Measurements from ENCODE around the gene ITGA1. TPM values are rescaled to one million over a fixed set of nuclear protein-coding genes. Genes with fewer than 3 reads are reported as not detected.

ITGA1 gene
- total and polyA plus RNA-seq, 2 of the 8 experiments (the other 6 are each of a cell fraction or from before 2014, with no cell fraction given) = 2.3 to 9.0 TPM

GRCh38 chr5:52854949-52855348 is 67.2 kb downstream of the ITGA1 start (continued):
- TF ChIP-seq, protein P1, sequence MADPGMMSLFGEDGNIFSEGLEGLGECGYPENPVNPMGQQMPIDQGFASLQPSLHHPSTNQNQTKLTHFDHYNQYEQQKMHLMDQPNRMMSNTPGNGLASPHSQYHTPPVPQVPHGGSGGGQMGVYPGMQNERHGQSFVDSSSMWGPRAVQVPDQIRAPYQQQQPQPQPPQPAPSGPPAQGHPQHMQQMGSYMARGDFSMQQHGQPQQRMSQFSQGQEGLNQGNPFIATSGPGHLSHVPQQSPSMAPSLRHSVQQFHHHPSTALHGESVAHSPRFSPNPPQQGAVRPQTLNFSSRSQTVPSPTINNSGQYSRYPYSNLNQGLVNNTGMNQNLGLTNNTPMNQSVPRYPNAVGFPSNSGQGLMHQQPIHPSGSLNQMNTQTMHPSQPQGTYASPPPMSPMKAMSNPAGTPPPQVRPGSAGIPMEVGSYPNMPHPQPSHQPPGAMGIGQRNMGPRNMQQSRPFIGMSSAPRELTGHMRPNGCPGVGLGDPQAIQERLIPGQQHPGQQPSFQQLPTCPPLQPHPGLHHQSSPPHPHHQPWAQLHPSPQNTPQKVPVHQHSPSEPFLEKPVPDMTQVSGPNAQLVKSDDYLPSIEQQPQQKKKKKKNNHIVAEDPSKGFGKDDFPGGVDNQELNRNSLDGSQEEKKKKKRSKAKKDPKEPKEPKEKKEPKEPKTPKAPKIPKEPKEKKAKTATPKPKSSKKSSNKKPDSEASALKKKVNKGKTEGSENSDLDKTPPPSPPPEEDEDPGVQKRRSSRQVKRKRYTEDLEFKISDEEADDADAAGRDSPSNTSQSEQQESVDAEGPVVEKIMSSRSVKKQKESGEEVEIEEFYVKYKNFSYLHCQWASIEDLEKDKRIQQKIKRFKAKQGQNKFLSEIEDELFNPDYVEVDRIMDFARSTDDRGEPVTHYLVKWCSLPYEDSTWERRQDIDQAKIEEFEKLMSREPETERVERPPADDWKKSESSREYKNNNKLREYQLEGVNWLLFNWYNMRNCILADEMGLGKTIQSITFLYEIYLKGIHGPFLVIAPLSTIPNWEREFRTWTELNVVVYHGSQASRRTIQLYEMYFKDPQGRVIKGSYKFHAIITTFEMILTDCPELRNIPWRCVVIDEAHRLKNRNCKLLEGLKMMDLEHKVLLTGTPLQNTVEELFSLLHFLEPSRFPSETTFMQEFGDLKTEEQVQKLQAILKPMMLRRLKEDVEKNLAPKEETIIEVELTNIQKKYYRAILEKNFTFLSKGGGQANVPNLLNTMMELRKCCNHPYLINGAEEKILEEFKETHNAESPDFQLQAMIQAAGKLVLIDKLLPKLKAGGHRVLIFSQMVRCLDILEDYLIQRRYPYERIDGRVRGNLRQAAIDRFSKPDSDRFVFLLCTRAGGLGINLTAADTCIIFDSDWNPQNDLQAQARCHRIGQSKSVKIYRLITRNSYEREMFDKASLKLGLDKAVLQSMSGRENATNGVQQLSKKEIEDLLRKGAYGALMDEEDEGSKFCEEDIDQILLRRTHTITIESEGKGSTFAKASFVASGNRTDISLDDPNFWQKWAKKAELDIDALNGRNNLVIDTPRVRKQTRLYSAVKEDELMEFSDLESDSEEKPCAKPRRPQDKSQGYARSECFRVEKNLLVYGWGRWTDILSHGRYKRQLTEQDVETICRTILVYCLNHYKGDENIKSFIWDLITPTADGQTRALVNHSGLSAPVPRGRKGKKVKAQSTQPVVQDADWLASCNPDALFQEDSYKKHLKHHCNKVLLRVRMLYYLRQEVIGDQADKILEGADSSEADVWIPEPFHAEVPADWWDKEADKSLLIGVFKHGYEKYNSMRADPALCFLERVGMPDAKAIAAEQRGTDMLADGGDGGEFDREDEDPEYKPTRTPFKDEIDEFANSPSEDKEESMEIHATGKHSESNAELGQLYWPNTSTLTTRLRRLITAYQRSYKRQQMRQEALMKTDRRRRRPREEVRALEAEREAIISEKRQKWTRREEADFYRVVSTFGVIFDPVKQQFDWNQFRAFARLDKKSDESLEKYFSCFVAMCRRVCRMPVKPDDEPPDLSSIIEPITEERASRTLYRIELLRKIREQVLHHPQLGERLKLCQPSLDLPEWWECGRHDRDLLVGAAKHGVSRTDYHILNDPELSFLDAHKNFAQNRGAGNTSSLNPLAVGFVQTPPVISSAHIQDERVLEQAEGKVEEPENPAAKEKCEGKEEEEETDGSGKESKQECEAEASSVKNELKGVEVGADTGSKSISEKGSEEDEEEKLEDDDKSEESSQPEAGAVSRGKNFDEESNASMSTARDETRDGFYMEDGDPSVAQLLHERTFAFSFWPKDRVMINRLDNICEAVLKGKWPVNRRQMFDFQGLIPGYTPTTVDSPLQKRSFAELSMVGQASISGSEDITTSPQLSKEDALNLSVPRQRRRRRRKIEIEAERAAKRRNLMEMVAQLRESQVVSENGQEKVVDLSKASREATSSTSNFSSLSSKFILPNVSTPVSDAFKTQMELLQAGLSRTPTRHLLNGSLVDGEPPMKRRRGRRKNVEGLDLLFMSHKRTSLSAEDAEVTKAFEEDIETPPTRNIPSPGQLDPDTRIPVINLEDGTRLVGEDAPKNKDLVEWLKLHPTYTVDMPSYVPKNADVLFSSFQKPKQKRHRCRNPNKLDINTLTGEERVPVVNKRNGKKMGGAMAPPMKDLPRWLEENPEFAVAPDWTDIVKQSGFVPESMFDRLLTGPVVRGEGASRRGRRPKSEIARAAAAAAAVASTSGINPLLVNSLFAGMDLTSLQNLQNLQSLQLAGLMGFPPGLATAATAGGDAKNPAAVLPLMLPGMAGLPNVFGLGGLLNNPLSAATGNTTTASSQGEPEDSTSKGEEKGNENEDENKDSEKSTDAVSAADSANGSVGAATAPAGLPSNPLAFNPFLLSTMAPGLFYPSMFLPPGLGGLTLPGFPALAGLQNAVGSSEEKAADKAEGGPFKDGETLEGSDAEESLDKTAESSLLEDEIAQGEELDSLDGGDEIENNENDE (IDR thresholded peaks at IDR 0.05; ENCODE audit: insufficient replicate concordance, low read length) = no peak
- TF ChIP-seq KDM5A (IDR thresholded peaks at IDR 0.05; ENCODE audit: low read length) (no peak), SAP30 (IDR thresholded peaks at IDR 0.05; ENCODE audit: insufficient read depth, insufficient replicate concordance, low read length) (no peak), YY1 (IDR thresholded peaks at IDR 0.05; ENCODE audit: low read depth, low read length) (no peak), CTBP2 (IDR thresholded peaks at IDR 0.05; ENCODE audit: borderline replicate concordance, insufficient read depth, insufficient read length, low read length) (no peak)
